ENCODE data around the gene CEP70.

DNA sequence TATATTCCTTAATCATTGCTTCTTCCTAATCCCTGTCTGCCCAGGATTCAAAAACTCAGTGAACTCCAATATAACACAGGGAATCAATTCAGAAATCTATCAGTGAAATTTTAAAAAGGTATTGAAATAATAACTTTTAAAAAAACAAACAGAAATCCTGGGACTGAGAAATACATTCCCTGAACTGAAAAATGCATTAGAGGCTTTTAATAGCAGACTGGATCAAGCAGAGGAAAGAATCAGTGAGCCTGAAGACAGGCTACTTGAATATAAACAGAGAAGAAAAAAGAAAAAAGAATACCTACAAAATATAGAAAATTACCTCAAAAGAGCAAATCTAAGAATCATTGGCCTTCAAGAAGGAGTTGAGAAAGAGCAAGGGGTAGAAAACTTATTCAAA, 54.7 kb downstream of the CEP70 start:
- TF ChIP-seq, protein P1, sequence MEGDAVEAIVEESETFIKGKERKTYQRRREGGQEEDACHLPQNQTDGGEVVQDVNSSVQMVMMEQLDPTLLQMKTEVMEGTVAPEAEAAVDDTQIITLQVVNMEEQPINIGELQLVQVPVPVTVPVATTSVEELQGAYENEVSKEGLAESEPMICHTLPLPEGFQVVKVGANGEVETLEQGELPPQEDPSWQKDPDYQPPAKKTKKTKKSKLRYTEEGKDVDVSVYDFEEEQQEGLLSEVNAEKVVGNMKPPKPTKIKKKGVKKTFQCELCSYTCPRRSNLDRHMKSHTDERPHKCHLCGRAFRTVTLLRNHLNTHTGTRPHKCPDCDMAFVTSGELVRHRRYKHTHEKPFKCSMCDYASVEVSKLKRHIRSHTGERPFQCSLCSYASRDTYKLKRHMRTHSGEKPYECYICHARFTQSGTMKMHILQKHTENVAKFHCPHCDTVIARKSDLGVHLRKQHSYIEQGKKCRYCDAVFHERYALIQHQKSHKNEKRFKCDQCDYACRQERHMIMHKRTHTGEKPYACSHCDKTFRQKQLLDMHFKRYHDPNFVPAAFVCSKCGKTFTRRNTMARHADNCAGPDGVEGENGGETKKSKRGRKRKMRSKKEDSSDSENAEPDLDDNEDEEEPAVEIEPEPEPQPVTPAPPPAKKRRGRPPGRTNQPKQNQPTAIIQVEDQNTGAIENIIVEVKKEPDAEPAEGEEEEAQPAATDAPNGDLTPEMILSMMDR (IDR thresholded peaks at IDR 0.05): no peak
- TF ChIP-seq POLR2A (IDR thresholded peaks at IDR 0.05): no peak
